ENCODE data around the gene AGPAT3.

- no peak for TF ChIP-seq CTCF (IDR thresholded peaks at IDR 0.05)
- no peak for TF ChIP-seq EP300 (IDR thresholded peaks at IDR 0.05)
- no peak for TF ChIP-seq POLR2A (IDR thresholded peaks at IDR 0.05)
Observed at GRCh38 chr21:43950481-43950880, 85.5 kb downstream of the AGPAT3 start.

All from ovary (tissue), 3 donors.